ENCODE measurements around the gene GPC6. TPM values are rescaled to one million over a fixed set of nuclear protein-coding genes. Genes with fewer than 3 reads are reported as not detected.
A peak's percentile ranks its signal among the peaks of the same experiment; 100 is the strongest.

The GPC6 gene
- total and polyA plus RNA-seq, 12 donors = 0.15 to 5.4 (median 2.5) TPM

- peak in 6 of 8 donors; percentile 30 to 82 (median 51) for ATAC-seq
- H3K27me3 ChIP-seq = no peaks in the 10 kb centered on the region
- H3K4me1 ChIP-seq = peaks cover 0 to 50% (median 9%) of the 10 kb centered on the region in 9 donors
- DNase-seq = peak in 1 of 2 donors; percentile 20
- TF ChIP-seq CTCF (IDR thresholded peaks at IDR 0.05) = no peak
- WGBS, 2 donors = 52 to 70% methylated on average over 7 of the region's 7 CpGs
- no peak overlapping the region for H3K4me3 ChIP-seq
- H3K27ac ChIP-seq = peak overlapping the region in 9 of 10 donors; percentile 11 to 72 (median 55)
- no peaks in the 10 kb centered on the region for H3K36me3 ChIP-seq
- intact Hi-C loops (cut with DNase I) = no loop called here
- H3K9me3 ChIP-seq = no peaks in the 10 kb centered on the region
Observed at GRCh38 chr13:94329277-94329676, 1102.7 kb downstream of the GPC6 start.

GRCh38 chr13:94329754-94330551 lies 1103.3 kb downstream of the GPC6 start:
- Histone ChIP-seq H3K4me3 (no peak overlapping the region), H3K27me3 (no peaks in the 10 kb centered on the region), H3K9me3 (no peaks in the 10 kb centered on the region), H3K27ac (peak overlapping the region; percentile 11 to 72 (median 56)), H3K4me1 (peaks cover 0 to 48% (median 9%) of the 10 kb centered on the region in 9 donors), H3K36me3 (no peaks in the 10 kb centered on the region)
- ATAC-seq = peak in 7 of 8 donors; percentile 61 to 81 (median 66)
- intact Hi-C loops (cut with DNase I) = no loop called here
- DNase-seq = no peak
- 41 to 42% methylated on average over 7 of the region's 7 CpGs for WGBS, 2 donors
- no peak for TF ChIP-seq CTCF (IDR thresholded peaks at IDR 0.05)

- Histone ChIP-seq H3K27me3 (no peaks in the 10 kb centered on the region), H3K27ac (peak overlapping the region in 5 of 10 donors; percentile 20 to 72 (median 62)), H3K4me3 (no peak overlapping the region), H3K4me1 (peaks cover 0 to 43% (median 10%) of the 10 kb centered on the region in 9 donors), H3K9me3 (no peaks in the 10 kb centered on the region), H3K36me3 (no peaks in the 10 kb centered on the region)
- ATAC-seq (no peak), DNase-seq (no peak)
- intact Hi-C loops (cut with DNase I) = no loop called here
- 84 to 86% methylated on average over 3 of the region's 3 CpGs for WGBS, 2 donors
- TF ChIP-seq CTCF (IDR thresholded peaks at IDR 0.05) = no peak
Observed at GRCh38 chr13:94330552-94331071, 1104.0 kb downstream of the GPC6 start.

GRCh38 chr13:94331281-94331680 lies 1104.7 kb downstream of the GPC6 start:
- H3K9me3 ChIP-seq = no peaks in the 10 kb centered on the region

More at GRCh38 chr13:94331281-94331680, 1104.7 kb downstream of the GPC6 start:
- intact Hi-C loops (cut with DNase I) = no loop called here
- Histone ChIP-seq H3K36me3 (no peaks in the 10 kb centered on the region), H3K4me1 (peaks cover 0 to 42% (median 14%) of the 10 kb centered on the region in 9 donors), H3K4me3 (no peak overlapping the region), H3K27ac (no peak overlapping the region), H3K27me3 (no peaks in the 10 kb centered on the region)
- WGBS, 2 donors = 88 to 89% methylated on average over 3 of the region's 3 CpGs
- no peak for DNase-seq
- TF ChIP-seq CTCF (IDR thresholded peaks at IDR 0.05) = no peak
- ATAC-seq = no peak

Measured in heart right ventricle (tissue), 16 donors.